AG09309 (cell line): Measurements from ENCODE around the gene MANBA.

ENCODE experiments used
- DNase-seq: peaks from one replicate; pipeline ENCODE4 v3.0.0-alpha.2; 2010; ENCODE audit warnings: low read depth
- H3K4me3 ChIP-seq: 2 replicates; pipeline ENCODE4 v1.5.1; 2011; ENCODE audit warnings: mild to moderate bottlenecking, low read depth, low read length, moderate library complexity; ENCODE audit not compliant: control insufficient read depth
- CTCF ChIP-seq: IDR thresholded peaks from 2 replicates; pipeline ENCODE4 v1.5.1; 2011; ENCODE audit warnings: mild to moderate bottlenecking, low read depth, low read length, inconsistent platforms; ENCODE audit not compliant: insufficient read depth, control insufficient read depth; ENCODE audit errors: missing control alignments

Gene MANBA

DNA sequence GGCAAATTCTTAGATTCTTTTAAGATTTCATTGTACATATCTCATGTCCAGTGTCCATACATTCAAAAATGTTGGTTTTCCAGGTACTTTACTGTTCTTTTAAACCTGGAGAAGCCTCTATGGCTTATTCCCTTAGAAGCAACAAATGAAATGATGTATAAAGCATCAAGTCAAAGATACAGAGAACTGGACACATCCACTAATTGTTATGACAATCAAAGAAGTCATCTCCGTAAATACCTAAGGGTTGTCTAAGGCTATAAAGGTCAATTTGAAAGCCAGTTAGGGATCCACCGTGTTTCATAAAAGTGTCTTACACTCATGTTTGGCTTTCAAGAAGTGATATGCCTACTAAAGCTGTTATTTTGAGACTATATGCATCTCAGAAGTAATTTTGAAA is 34.2 kb upstream of the MANBA start:
- no peak for DNase-seq
- no peak overlapping the region for H3K4me3 ChIP-seq
- no peak for TF ChIP-seq CTCF

DNA sequence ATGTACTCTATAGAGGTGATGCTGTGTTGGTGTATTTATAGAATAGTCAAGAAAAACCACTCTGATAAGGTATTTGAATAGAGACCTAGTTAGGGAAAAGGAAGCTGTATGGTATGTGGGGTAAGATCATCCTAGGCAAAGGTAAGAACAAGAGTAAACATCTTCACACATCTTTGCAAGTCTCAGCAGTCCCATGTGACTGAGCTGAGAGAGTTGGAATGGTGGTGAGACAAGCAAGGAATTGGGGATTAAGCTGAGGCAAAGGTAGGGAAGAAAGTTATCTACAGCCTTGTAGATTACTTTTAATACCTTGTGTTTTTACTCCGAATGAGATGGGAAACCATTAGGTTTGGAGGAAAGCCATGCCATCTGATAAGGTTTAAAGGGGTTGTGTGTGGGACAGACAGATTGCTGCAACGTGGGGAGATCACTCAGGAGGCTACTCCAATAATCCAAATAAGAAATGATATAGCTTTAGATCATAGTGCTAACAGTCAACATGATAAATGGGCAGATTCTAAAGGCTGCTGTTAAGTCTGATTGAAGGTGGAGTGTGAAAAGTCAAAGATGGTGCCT is 31.7 kb upstream of the MANBA start:
- H3K4me3 ChIP-seq = no peak overlapping the region
- no peak for TF ChIP-seq CTCF
- no peak for DNase-seq

GRCh38 chr4:102791318-102791835 is 30.6 kb upstream of the MANBA start:
- DNase-seq = no peak
- no peak for TF ChIP-seq CTCF
- H3K4me3 ChIP-seq = no peak overlapping the region

DNA sequence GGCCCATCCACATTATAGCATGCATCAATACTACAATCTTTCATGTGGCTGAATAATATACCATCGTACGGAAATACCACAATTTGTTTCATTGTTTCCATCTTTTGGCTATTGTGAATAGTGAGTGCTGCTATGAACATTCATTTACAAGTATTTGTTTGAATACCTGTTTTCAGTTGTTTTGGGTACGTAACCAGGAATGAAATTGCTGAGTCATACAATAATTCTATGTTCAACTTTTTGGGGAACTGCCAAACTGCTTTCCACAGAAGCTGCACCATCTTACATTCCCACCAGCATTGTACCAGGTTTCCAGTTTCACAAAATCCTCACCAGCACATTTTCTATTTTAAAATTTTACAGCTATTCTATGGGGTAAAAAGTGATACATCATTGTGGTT is 28.5 kb upstream of the MANBA start:
- no peak for DNase-seq
- no peak for TF ChIP-seq CTCF
- no peak overlapping the region for H3K4me3 ChIP-seq

GRCh38 chr4:102787944-102788343 is 27.2 kb upstream of the MANBA start:
- no peak for TF ChIP-seq CTCF
- DNase-seq = no peak
- H3K4me3 ChIP-seq = no peak overlapping the region

DNA sequence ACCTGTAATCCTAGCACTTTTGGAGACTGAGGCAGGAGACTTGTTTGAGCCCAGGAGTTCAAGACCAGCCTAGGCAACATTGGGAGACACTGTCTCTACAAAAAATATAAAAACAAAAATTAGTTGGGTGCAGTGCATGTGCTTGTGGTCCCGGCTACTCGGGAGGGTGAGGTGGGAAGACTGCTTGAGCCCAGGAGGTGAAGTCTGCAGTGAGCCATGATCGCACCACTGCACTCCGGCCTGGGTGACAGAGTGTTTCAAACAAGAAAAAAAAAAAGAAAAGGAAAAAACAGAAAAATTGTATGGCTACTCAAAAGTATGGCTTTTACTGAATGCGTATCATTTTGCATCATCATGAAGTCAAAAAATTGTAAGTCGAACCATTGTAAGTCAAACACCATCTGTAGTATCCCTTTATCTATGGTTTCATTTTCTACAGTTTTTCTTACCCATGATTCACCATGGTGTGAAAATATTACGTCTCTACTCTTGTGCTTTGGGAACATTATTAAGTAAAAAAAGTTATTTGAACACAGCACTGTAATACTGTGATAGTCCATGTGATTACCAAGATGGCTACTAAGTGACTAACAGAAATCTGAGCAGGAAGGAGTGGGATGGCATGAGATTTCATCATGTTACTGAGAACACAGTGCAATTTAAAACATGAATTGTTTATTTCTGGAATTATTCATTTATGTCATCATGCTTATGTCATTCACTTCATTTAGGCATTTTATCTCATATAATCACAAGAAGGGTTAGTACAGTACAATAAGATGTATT is 26.5 kb upstream of the MANBA start:
- peak; percentile 43 for DNase-seq

More for the DNA sequence above, 26.5 kb upstream of the MANBA start:
- TF ChIP-seq CTCF = no peak
- H3K4me3 ChIP-seq = no peak overlapping the region
